ENCODE results near the gene PBX2. TPM values are rescaled to one million over a fixed set of nuclear protein-coding genes. Genes with fewer than 3 reads are reported as not detected.
A peak's percentile ranks its signal among the peaks of the same experiment; 100 is the strongest.

Gene PBX2
- total RNA-seq, 1 experiment from 2014 or later = 84.0 TPM

DNA sequence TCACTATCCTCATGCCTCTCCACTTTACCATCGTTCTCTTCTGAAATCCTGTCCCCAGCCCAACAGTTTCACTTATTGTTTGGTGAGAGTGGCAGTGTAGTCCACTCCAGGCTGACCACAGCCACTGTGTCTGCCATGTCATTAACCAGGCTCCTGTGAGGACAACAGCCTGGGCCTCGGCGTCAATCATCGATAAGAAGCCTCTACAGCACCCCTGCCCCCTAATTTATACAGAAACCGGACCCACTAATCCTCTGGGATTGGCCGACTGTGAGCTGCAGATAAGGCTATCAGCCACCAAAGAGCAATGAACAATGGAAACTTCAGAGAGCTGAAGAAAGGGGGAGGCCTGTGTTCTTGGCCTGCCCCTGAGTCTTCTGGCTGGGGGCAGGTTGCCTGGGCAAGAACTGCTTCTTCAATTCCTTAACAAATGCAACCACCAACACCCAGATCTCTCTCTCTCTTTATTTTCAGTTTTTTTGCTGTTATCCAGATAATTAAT lies 22.2 kb downstream of the PBX2 start:
- peak overlapping the region; percentile 16 for H3K27ac ChIP-seq (ENCODE audit: low read depth, low read length, poor library complexity, severe bottlenecking)
- no peaks in the 10 kb centered on the region for H3K9me3 ChIP-seq (ENCODE audit: low read depth, low read length, poor library complexity, severe bottlenecking)
- BruUV-seq (replicated peaks) = TSS peak; percentile 23
- ChIA-PET POLR2A (ENCODE audit: low non-redundant PET) (no interaction called here), CTCF (no interaction called here)
- intact Hi-C loops (cut with micrococcal nuclease; ENCODE audit: unreplicated experiment) = no loop called here
- peaks cover 17% of the 10 kb centered on the region for H3K4me1 ChIP-seq (ENCODE audit: insufficient read depth, low read length, poor library complexity, severe bottlenecking)
- no peak for DNase-seq (ENCODE audit: low spot score)
- H3K36me3 ChIP-seq (ENCODE audit: insufficient read depth, low read length, poor library complexity, severe bottlenecking) = peaks cover 47% of the 10 kb centered on the region
- no peaks in the 10 kb centered on the region for H3K27me3 ChIP-seq (replicated peaks; ENCODE audit: insufficient read depth, low read depth, low read length, poor library complexity)
- TF ChIP-seq, protein P1, sequence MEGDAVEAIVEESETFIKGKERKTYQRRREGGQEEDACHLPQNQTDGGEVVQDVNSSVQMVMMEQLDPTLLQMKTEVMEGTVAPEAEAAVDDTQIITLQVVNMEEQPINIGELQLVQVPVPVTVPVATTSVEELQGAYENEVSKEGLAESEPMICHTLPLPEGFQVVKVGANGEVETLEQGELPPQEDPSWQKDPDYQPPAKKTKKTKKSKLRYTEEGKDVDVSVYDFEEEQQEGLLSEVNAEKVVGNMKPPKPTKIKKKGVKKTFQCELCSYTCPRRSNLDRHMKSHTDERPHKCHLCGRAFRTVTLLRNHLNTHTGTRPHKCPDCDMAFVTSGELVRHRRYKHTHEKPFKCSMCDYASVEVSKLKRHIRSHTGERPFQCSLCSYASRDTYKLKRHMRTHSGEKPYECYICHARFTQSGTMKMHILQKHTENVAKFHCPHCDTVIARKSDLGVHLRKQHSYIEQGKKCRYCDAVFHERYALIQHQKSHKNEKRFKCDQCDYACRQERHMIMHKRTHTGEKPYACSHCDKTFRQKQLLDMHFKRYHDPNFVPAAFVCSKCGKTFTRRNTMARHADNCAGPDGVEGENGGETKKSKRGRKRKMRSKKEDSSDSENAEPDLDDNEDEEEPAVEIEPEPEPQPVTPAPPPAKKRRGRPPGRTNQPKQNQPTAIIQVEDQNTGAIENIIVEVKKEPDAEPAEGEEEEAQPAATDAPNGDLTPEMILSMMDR (conservative IDR thresholded peaks at IDR 0.05; ENCODE audit: low read depth, low read length) = no peak
- TF ChIP-seq EZH2 (IDR thresholded peaks at IDR 0.05; ENCODE audit: borderline replicate concordance, low read depth, low read length, poor library complexity, severe bottlenecking) = no peak
- no peak overlapping the region for H3K4me3 ChIP-seq (ENCODE audit: low read depth, low read length, poor library complexity, severe bottlenecking)

DNA sequence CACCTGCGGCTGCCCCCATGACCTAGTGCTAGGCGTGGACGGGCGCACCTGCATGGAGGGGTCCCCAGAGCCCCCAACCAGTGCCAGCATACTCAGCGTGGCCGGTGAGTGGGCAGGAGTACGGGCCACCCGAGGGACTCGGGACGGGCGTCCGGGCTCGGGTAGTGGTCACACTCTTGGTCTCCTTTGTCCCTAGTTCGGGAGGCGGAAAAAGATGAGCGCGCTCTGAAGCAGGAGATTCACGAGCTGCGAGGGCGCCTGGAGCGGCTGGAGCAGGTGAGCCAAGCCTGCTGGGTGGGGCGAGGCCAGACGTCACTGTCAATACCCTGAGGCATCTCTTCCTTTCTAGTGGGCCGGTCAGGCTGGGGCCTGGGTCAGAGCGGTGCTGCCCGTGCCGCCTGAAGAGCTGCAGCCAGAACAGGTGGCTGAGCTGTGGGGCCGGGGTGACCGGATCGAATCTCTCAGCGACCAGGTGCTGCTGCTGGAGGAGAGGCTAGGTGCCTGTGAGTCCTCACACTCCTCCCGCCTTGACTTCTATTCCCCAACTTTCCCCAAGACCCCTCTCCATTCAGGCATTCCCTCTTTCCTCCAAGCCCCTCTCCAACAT lies 22.7 kb downstream of the PBX2 start:
- peaks cover 47% of the 10 kb centered on the region for H3K36me3 ChIP-seq (ENCODE audit: insufficient read depth, low read length, poor library complexity, severe bottlenecking)
- no peak overlapping the region for H3K27ac ChIP-seq (ENCODE audit: low read depth, low read length, poor library complexity, severe bottlenecking)
- no TSS peak for BruUV-seq (replicated peaks)
- ChIA-PET CTCF (no interaction called here), POLR2A (ENCODE audit: low non-redundant PET) (interaction anchor here (0.5 kb wide), 1 partner anchor 63 kb away, joined by 12 read pairs; no protein-coding TSS in a partner anchor)
- H3K9me3 ChIP-seq (ENCODE audit: low read depth, low read length, poor library complexity, severe bottlenecking) = no peaks in the 10 kb centered on the region
- H3K27me3 ChIP-seq (replicated peaks; ENCODE audit: insufficient read depth, low read depth, low read length, poor library complexity) = no peaks in the 10 kb centered on the region
- intact Hi-C loops (cut with micrococcal nuclease; ENCODE audit: unreplicated experiment) = no loop called here
- TF ChIP-seq, protein P1 (conservative IDR thresholded peaks at IDR 0.05; ENCODE audit: low read depth, low read length) = no peak
- no peak for TF ChIP-seq EZH2 (IDR thresholded peaks at IDR 0.05; ENCODE audit: borderline replicate concordance, low read depth, low read length, poor library complexity, severe bottlenecking)
- H3K4me3 ChIP-seq (ENCODE audit: low read depth, low read length, poor library complexity, severe bottlenecking) = no peak overlapping the region
- peaks cover 17% of the 10 kb centered on the region for H3K4me1 ChIP-seq (ENCODE audit: insufficient read depth, low read length, poor library complexity, severe bottlenecking)
- no peak for DNase-seq (ENCODE audit: low spot score)

DNA sequence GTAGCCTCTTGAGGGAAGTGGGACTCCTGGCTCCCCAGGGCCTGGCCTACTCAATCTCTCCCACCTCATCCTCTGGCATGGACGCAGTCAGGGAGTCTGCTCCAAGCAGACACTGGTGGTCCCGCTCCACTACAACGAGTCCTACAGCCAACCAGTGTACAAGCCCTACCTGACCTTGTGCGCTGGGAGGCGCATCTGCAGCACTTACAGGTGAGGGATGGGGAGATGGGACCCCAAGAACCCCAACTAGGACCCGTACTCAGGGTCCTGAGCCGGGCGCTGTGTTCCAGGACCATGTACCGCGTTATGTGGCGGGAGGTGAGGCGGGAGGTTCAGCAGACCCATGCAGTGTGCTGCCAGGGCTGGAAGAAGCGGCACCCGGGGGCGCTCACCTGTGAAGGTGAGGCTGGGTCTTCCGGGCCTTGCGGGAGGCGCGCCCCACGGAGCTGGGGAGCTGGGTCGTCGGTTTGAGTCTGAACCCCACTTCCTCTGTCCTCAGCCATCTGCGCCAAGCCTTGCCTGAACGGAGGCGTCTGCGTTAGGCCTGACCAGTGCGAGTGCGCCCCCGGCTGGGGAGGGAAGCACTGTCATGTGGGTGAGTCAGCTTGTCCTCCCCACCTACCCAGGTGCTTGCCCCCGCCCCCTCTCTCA lies 23.5 kb downstream of the PBX2 start:
- DNase-seq (ENCODE audit: low spot score) = no peak
- TF ChIP-seq, protein P1 (conservative IDR thresholded peaks at IDR 0.05; ENCODE audit: low read depth, low read length) = no peak
- no peak for TF ChIP-seq EZH2 (IDR thresholded peaks at IDR 0.05; ENCODE audit: borderline replicate concordance, low read depth, low read length, poor library complexity, severe bottlenecking)
- no peak overlapping the region for H3K4me3 ChIP-seq (ENCODE audit: low read depth, low read length, poor library complexity, severe bottlenecking)
- H3K9me3 ChIP-seq (ENCODE audit: low read depth, low read length, poor library complexity, severe bottlenecking) = no peaks in the 10 kb centered on the region
- no peaks in the 10 kb centered on the region for H3K27me3 ChIP-seq (replicated peaks; ENCODE audit: insufficient read depth, low read depth, low read length, poor library complexity)
- POLR2A ChIA-PET (ENCODE audit: low non-redundant PET) = interaction anchor here (0.5 kb wide), 1 partner anchor 63 kb away, joined by 12 read pairs; no protein-coding TSS in a partner anchor
- intact Hi-C loops (cut with micrococcal nuclease; ENCODE audit: unreplicated experiment) = no loop called here
- CTCF ChIA-PET = no interaction called here
- no TSS peak for BruUV-seq (replicated peaks)
- no peak overlapping the region for H3K27ac ChIP-seq (ENCODE audit: low read depth, low read length, poor library complexity, severe bottlenecking)
- peaks cover 47% of the 10 kb centered on the region for H3K36me3 ChIP-seq (ENCODE audit: insufficient read depth, low read length, poor library complexity, severe bottlenecking)
- H3K4me1 ChIP-seq (ENCODE audit: insufficient read depth, low read length, poor library complexity, severe bottlenecking) = peaks cover 17% of the 10 kb centered on the region

All from A673 (cell line).